GM18508 (cell line): ENCODE data around the gene SLC35F4.

ENCODE experiments used
- ATAC-seq: cut with Tn5 transposase; IDR thresholded peaks from one replicate; pipeline ENCODE4 v1.9.1; 2021; ENCODE audit warnings: moderate number of reproducible peaks; ENCODE audit not compliant: insufficient read depth, unreplicated experiment

The SLC35F4 gene

GRCh38 chr14:57560681-57561080 is 305.2 kb downstream of the SLC35F4 start:
- ATAC-seq, result peak; percentile 91

- no peak for ATAC-seq
These were observed 306.3 kb downstream of the SLC35F4 start for GRCh38 chr14:57559576-57559975.

DNA sequence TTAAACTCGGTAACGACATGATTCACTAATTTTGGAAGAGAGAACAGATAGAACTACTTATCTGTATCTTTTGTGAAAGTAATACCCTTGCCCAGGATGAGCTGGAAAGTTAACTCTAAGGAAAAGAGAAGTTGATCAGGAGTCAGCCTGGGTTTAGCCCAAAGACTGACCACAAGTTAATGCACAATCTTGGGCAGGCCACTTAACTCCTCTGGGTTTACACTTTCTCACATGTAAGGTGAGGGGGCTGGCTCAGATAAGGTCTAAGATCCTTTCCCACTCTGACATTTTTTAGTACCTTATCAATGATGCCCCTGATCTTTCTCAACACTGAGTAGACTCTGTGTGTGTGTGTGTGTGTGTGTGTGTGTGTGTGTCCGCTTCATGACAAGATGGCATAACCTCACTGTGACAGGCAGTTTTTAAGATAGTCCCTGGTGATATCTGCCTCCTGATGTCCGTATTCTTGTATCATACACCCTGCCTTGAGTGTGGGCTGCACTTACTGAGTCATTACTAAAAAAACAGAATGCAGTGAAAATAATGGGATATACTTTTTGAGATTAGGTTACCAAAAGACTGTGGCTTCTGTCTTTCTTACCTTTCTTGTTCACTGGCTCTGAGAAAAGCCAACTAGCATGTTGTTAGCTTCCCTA is 316.0 kb downstream of the SLC35F4 start:
- ATAC-seq, result no peak

DNA sequence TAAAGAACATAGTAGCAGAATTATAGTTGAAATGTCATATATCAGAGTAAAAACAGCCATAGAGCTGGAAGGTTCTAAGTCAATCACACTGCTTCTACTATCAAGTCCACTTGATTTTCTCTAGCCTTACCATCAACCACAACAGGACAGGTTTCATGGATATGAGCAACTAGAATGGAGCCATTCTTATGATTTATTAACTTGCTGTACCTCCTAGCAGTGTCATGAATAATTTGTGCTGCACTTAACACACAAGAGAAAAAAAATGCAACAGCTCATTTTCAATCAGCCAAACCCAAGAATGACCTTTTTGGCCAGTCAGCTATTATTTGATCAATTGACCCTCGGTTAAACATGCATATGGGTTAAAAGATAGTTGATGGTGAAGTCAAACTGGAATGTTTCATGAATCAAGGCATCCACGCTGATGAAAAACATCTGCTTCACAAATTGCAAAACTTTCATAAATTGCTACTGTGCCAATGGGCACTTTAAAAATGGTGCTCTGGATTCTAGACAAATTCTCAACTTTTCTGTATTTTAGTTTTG is 316.8 kb downstream of the SLC35F4 start:
- no peak for ATAC-seq

DNA sequence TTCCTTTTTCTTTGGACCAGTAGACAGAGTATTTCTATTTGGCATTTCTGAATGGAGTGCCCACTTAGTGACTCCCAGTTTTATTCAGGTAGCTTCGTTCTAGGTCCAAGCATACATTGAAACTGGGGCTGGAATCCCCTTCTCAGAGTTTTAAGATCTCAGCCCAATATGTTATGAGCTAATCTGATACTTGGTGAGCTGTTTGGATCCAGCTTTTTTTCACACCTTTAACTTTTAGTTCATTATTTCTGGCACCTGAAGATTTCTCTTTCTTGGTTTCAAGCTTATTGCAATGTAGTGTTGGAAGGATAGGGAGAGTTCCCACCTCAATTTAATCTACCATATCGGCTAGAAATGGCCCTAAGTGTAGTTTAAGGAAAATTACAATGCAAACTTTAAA is 318.8 kb downstream of the SLC35F4 start:
- no peak for ATAC-seq

DNA sequence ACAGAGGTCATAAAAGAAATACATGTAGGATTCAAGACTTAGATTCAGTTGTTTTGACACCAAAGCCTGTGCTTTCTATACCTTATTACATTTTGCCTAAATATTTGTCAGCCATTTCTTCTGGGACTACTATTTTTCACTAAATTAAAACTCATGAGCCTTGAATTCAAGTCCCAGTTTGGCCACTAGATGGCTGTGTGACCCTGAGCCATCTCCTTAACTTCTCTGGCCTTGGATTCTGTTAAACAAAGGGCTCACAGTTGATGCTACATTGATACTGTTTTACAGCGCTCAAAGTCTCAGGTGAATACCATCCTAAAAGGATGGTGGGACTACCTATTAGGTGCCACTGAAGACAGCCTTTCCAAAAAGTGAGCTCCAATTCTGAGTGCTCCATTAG is 332.7 kb downstream of the SLC35F4 start:
- ATAC-seq, result no peak

DNA sequence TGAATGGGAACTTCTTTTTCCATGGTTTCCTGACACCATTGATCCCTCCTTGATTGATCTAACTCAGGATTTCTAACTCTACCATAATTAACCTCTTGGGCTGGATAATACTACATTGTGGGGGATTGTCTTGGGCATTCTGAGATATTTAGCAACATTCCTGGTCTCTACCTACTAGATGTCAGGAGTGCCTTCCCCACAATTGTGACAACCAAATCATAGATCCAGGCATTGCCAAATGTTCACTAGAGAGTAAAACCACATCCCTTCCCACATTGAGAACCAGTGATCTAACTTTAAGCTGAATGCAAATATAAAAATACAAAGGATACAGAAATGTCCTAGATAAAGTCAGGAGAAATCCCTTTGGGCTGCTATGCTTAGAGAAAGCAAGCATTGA is 335.3 kb downstream of the SLC35F4 start:
- ATAC-seq, result no peak

GRCh38 chr14:57526942-57527341 is 338.9 kb downstream of the SLC35F4 start:
- no peak for ATAC-seq

DNA sequence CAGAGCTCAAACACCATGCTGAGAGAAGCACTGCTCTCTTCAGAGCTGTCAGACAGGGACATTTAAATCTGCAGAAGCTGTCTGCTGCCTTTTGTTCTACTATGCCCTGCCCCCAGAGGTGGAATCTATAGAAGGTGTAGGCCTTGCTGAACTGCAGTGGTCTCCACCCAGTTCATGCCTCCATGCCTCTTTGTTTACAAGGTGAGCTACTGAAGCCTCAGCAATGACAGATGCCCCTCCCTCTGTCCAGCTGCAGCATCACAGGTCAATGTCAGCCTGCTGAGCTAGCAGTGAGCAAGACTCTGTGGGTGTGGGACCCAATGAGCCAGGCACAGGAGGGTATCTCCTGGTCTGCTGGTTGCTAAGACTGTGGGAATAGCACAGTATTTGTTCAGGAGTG is 346.8 kb downstream of the SLC35F4 start:
- no peak for ATAC-seq
